GM19043 (cell line): ENCODE results near the gene KCNQ1.

Source experiments
- ATAC-seq: cut with Tn5 transposase; IDR thresholded peaks from one replicate; pipeline ENCODE4 v1.9.1; 2021; ENCODE audit warnings: low read depth; ENCODE audit not compliant: unreplicated experiment

KCNQ1 gene

DNA sequence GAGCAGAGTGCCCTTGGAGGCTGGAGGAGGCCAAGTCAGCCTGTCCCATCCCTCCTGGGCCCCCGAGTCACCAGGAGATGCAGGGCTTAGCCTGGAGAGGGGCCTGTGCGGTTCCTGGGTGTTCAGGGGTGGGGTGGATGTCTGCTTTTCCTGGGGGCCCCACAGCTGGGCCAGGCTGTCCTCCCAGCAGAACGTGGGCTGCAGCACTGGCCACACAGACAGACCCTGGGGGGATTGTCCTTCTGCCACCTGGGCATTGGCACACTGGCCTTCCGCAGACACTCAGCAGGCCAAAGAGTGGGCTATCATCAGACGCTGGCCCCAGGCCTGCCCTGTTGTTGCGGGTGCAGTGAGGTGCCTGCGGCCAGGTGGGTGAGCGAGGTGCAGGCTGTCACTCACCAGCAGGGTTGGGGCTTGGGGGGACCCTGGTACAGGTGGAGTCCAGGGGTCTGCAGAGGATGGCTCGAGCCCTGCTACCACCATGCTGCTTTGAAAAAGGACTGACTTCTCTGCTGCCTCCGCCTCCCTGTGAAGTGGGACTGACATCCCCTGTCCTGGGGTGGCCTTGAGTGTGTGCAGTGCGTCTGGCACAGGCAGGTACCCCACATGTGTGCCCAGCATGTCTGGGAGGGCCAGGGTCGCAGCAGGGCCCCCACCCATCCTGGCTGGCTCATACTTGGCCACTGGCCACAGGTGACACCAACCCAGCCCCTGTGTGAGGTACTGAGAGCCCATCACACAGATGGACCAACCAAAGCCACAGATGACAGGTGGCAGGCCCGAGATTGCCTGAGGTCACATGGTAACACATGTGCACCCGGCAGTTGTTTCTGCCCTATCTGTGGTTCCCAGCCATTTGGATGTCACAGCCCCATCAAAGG is 294.0 kb downstream of the KCNQ1 start:
- ATAC-seq = no peak

DNA sequence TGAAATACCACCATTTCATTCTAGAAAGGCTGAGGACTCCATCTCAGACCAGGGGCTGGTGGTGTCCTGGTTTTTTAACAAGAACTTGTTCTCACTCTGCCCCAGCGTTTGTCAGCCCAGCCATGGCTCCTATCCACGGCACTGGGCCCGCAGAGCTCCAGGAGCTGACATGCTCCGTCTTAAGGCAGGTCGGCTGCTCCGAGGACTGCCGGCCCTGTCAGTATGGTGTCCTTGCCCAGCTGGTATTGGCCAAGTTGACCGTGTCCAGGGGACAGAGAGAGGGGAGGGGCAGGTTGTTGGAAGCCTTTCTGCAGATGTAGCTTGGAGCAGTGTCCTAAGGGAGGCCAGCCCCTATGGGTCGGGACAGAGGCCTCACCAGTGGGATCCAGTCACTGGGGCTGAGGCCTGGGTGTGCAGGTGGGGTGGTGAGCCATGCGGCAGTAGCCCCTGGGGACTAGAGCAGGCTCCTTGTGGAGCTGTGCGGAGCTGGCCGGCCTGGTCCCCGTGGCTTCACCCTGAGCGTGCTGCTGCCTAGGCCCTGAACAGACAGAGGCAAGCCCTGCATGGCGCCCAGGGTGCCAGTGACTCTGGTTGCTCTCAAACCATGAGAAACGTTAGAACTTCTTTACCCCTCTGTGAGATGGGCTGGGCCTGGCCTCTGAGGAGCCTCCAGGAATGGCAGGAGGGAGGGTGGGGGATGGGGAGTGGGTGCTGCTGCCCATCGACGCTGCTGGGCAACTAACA is 294.9 kb downstream of the KCNQ1 start:
- ATAC-seq = no peak

DNA sequence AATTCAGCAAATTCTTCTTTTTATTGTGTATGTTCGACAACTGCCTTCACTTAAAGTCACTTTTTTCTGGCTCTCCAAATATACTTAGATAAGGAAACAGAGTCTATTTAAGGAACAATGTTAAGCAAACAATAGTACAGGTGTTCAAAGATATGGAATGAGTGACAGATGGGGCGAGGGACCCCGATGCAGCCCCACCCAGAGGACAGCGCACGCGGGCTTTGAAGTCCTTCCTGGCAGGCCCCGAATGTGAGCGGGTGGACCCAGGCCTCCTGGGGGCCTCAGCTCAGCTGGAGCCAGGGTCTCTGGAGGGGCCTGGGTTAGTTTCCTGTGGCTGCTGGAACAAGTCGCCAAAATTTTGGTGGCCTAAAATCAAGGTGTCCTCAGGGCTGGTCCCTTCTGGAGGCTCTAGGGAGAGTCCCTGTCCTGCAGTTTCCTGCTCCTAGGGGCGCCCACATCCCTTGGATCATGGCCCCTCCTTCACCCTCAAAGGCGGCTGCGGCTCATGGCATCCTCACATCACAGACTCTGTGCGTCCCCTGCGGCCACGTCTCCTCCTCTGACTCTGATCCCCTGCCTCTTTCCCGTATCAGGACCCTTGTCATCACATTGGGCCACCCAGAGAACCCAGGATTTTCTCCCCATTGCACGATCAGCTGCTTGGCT is 295.6 kb downstream of the KCNQ1 start:
- ATAC-seq = no peak

DNA sequence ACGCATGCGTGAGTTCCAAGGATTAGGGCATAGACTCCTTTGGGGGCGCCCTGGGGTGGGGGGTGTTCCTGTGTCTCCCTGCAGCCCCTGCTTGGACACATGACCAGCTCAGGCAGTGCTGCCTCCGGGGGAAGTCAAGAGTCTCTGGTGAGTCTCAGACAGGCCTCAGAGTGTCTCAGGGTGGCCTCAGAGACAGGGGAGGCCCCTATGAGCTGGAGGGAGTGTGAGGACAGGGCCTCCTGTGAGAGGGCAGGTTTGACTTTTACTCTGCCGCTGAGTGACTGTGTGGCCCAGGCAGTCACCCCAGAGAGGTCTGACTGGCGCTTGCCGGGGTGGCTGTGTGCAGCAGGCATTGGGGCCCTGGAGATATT is 296.2 kb downstream of the KCNQ1 start:
- no peak for ATAC-seq

DNA sequence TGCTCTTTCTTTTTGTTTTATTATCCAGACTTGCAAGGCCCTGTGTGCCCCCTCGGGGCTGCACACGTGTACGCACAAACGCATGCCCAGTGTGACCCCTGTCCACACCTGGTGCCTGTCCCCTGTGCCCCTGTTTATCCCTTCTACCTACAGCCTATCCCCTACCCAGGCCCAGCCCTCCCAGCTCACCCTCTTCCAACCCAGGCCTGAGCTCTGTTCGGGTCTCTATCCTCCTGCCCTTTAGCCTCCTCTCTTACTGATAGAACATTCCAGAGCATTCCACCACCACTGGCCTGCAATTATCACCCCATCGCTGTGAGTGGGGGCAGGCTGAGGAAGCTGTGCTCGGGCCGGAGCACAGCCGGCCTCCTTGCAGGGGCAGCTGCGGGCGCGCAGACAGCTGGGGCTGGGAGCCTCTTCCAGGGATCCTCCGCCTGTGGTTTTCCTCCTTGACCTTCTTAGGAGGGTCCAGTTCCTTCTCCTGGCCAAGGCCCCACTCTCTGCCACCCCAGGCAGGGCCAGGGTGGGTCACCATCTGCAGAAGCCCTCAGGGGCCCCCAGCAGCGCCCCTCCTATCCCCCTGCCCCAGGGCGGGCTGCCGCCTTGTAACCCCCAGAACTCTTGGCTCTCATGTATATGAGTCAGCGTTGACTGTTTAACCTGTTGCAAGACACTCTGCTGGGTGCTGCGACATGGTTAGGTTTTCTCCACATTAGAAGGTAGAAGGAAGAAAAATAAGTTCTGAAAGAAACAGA is 296.7 kb downstream of the KCNQ1 start:
- ATAC-seq = no peak

DNA sequence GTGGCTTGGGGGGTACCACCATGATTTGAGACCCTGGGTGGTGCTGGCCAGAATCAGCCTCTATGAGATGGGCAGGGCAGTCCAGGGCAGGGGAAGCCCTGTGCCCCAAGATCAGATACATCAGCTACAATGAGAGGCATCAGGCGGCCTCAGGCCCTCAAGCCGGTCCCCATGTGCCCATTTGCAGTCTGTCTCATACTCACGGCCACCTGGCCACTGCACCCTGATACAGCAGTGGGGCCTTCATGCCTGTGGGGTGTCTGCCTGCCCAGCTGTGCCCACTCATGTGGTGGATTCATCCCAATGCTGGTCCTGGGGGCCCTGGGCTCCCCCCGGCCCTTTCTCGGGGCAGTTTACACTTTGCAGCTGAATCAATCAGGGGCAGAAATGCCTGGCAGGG is 297.4 kb downstream of the KCNQ1 start:
- no peak for ATAC-seq

DNA sequence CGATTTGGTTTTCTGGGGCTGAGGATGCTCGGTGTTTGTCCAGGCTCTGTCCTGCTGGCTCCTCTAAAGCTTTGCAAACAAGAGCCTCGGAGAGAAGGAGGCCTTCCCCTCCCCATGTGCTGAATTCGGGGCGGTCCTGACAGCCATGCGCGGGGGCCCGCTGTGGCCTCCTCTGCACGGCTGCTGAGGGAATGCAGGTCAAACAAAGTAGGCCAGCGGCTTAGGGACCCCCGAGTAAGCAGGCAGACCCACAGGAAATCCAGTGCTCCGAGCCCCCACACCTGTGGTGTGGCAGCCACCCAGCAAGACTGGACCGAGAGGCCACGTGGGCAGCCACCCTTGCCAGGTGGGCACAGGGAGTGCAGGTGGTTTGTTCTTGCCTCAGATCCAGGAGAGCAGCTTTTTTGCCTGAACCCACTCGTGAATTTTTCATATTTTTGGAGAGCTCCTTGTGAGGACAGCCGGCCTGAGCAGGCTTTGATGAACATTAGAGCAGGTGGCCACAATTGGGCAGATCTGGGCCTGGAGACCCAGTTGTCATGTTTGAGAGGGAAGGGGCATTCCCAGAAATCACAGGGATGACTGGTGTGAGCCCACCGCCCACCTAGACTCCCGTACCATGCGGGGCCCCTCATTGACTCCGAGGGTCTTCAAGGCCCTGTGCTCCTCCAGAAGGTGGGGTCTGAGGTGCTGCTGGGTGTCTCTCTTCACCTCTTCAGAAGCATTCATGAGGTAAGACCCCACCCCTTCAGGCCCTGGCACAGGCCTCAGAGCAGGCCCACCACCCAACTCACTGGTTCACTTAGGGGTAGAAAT is 298.0 kb downstream of the KCNQ1 start:
- no peak for ATAC-seq

DNA sequence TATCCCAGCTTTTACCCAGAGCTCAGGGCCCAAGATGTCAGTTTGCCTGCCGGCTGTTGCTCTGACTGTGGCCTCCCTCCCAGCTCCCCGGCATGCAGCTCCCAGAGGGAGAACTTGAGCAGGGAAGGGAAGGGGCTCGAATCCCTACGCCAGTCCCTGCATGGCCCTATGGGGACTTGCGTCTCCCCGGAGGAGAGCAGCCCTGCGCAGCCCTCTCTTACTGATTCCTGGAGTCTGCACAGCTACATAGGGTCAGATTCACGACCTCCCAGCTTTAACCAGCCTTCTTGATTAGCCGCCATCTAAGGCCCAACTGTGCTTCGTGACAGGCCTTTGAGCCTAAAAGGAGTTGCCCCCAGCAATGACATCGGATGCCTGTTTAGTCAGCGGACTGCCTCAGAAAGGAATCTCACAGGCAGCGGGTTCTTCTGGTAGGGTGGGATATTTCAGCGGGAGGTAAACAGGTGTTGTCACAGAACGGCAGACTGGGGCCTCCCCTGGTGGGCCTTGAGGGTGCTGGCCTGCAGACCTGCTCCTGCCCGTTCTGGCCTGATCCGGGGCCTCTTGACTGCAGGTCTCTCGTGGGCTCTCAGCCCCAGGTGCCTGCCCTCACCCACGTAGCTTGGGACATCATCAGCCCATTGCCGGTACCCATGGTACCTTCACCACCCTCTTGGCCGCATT is 298.8 kb downstream of the KCNQ1 start:
- no peak for ATAC-seq

DNA sequence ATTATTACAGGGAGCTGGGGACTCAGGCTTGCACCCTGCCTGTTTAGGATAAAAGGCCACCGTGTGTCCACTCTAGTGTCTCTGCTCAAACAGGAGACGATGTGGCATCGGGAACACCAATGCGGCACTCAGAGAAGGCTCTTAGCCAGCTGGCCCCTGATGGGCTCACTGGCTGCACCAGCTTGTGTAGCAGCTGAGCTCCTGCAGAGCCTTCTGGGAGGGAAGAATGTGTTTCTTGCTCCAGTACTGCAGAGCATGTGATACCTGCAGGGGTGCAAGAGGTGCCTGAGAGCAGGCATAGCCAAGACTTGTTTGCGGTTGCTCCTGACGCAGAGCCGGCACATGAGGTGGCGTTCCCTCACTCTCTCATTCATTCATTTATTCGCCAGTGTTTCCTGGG is 299.4 kb downstream of the KCNQ1 start:
- no peak for ATAC-seq

DNA sequence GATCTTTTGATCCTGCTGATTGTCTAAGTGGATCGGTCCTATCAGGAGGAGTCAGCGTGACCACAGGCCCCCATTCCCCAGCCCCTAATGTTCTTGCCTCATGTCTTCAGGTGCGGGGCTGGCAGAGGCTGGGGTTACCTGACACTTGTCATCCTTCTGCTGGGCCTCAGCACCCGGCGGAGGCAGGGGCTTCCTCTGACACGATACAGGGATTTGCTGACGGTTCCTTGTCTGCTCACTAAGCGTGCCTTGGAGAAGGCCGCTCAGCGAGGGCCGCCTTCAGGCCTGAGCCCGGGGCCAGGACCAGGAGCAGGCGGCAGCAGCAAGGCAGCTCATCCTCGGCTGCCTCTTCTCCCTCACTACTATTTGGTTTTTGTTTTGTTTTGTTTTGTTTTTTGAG is 300.7 kb downstream of the KCNQ1 start:
- no peak for ATAC-seq

DNA sequence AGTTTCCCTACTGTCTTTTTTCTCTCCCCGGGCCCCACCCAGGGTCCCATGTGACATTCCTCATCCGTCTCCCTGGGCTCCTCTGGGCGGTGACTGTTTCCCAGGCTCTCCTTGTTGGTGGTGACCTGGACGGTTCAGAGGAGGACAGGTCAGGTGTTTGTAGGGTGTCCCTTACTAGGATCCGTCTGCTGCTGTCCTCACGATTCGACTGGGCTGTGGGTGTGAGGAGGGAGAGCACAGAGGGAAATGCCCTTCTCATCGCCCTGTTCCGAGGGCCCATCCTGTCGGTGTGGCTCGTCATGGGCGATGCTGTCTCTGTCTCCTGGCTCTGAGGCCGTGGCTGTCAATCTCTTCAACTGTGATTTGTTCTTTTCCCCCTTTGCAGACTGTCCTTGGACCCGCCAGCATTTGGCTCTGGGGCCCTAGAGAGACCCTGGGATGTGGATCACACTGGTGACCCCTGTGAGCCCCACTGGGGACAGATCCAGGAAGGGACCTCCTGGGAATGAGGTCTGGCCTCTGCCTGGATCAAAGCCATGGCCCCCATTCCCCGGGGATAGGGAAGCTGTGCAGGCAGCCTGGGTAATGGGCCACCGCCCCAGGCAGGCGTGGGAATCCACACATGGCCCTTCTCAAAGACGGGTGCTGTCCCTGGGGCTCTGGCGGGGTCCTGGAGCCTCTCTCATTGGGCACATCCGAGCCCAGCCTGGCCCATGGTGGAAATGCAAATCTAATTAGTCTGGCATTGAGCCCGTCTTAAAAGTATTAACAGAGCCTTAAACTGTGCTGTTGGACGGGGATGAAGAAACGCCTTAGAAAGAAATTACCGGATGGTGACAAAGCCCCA is 301.8 kb downstream of the KCNQ1 start:
- ATAC-seq = no peak

DNA sequence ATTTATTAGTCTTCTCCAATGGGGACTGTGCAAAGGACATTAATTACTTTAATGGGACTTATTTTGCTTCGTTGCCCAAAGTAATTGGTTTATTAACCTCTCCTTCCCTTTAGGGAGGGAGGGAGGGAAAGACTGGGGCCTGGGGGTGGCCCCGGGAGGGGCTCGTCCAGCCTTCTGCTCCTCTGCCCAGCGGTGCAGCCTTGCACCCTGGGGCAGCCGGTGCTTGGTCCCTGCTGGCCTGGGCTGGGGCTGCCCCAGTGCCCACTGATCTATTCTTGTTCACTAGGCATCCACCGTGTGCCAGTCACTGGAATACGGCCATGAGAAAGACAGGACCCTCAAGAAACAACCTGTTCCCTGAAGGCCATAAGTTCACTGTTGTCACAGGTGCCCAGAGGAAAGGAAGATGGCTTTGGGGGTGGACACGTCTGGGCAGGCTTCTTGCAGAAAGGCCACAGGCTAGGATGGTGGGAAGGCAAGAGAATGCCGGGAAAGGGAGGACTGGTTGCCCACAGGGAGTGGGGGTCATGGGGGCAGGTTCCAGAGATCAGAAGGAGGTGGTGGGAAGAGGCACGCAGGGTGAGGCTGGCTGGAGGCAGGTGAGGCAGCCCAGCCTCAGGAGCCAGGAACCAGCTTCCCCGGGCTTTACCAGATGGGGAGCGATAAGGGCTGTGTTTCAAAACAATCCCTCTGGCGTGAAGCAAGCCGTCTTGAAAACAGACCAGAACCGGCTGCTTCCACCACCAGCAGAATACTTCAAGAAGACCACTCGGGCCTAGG is 302.6 kb downstream of the KCNQ1 start:
- no peak for ATAC-seq

DNA sequence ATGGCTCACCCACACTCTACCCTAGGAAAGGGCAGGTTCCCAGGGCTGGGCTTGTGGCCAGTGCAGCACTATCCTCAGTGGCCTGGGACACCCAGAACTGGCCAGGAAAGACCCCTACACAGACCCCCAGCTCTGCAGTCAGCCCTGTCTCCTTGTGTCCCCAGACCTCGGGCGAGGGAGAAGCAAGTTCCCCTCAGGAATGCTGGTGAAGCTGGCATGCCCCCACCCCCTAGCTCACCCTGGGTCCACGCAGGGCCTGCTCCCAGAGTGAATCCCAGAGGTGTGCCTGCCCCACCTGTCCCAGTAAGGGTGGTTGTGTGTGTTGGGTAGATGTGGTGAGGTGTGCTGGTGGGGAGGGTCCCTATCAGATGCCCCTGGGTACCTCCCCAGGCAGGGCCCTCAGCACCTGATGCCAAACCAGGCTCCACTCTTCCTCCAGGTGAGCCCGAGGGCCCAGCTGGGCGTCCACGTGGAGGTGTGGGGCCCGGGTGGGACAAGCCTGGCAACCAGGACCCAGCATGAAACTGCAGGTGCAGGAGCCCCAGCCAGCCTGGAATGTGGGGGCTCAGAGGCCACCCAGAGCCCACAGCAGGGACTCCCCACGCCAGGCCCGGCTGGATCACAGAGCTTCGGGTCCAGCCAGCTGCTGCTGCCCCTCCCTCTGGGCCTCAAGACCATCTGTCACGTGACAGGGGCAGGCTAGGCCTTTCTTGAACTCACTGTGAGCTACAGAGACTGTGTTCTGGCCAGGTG is 303.4 kb downstream of the KCNQ1 start:
- no peak for ATAC-seq

DNA sequence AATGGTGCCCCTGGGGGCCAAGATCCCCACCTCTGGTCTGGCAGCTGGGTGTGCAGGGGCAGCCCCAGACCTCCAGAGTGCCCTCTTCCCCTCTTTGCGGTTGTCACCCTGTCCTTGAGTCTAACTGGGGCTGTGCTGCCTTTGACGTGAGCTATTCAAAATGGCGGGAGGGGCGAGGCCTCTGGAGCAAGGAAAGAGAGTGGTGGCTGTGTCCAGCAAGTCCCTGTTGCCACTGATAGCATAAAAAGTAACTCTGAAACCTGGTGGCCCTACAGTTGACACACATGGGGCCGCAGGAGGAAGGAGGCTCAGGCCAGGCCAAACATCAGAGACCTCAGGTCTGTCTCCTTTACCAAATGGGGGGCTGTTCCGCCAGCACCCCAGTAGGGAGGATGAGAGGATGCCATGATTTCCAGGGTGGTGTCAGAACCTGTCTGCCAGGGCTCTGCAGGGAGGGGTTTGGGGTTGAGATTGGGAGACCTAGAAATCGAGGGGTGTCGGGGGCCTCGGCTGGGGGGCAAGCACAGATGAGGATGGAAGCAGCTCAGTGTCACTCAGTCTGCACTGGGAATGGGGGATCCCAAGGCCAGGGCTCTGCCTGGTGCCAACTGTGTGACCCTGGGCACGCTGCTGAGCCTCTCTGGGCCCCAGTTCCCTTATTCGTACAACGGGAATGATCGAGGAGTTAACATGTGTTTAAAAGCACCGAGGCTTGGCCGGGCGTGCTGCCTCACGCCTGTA is 304.2 kb downstream of the KCNQ1 start:
- ATAC-seq = no peak

DNA sequence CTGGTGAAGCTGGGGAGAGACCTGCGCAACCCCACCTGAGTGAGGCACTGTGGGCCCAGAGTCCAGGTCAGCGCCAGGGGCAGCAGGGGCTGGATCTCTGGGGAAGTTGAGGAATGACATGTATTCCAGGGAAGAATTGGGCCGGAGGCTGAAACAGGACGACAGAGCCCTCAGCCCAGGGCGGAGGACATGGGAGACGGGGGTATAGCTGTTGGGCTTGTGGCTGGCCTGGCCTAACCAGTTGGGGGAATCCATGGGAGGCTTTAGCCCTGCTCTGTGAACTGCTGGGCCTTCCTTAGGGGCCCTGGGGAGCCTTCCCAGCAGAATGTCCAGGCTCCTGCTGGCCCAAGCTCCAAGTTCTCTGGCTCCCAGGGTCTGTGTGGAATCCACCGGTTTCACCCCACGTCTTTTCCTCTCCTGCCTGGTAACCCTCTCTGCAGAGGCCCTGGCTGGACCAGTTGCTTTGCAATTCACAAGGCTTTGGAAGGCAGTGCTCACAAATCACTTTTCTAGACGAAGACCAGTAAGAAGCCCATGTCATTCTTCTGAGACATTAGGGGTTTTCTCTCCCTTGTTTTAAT is 305.4 kb downstream of the KCNQ1 start:
- no peak for ATAC-seq
